DMS79 (cell line): ENCODE measurements around the gene XPOT.

Source experiments
- DNase-seq: peaks from one replicate; lab custom pipeline; 2025; lab: John Stamatoyannopoulos, UW

Gene XPOT

GRCh38 chr12:64427988-64428387 is 23.8 kb downstream of the XPOT start:
- DNase-seq, result no peak

GRCh38 chr12:64428956-64429355 is 24.8 kb downstream of the XPOT start:
- DNase-seq, result no peak

GRCh38 chr12:64430886-64431285 is 26.7 kb downstream of the XPOT start:
- no peak for DNase-seq

GRCh38 chr12:64431791-64432190 is 27.6 kb downstream of the XPOT start:
- DNase-seq, result no peak

- no peak for DNase-seq
Measured at GRCh38 chr12:64433915-64434314, 29.7 kb downstream of the XPOT start.

- no peak for DNase-seq
Measured at GRCh38 chr12:64440100-64440499, 35.9 kb downstream of the XPOT start.

GRCh38 chr12:64445490-64445889 is 41.3 kb downstream of the XPOT start:
- DNase-seq, result no peak

GRCh38 chr12:64446295-64446694 is 42.1 kb downstream of the XPOT start:
- DNase-seq, result no peak

GRCh38 chr12:64450057-64450640 is 46.0 kb downstream of the XPOT start:
- no peak for DNase-seq

GRCh38 chr12:64450711-64451486 is 46.7 kb downstream of the XPOT start:
- DNase-seq, result no peak

GRCh38 chr12:64451687-64452558 is 47.7 kb downstream of the XPOT start, which contains the start of gene TBK1:
TSS of gene TBK1 (plus strand) at chr12:64452120. CDS start at chr12:64455871, 3,751 bp downstream.
- DNase-seq, result peak; percentile 7

- DNase-seq, result no peak
Measured at GRCh38 chr12:64452559-64453329, 48.6 kb downstream of the XPOT start.

GRCh38 chr12:64455506-64455905 is 51.3 kb downstream of the XPOT start:
- no peak for DNase-seq

GRCh38 chr12:64456119-64456518 is 51.9 kb downstream of the XPOT start:
- DNase-seq, result no peak

- no peak for DNase-seq
Measured at GRCh38 chr12:64457032-64457431, 52.8 kb downstream of the XPOT start.

GRCh38 chr12:64457466-64457865 is 53.3 kb downstream of the XPOT start:
- DNase-seq, result no peak

GRCh38 chr12:64457923-64458322 is 53.7 kb downstream of the XPOT start:
- DNase-seq, result no peak

GRCh38 chr12:64459394-64459891 is 55.3 kb downstream of the XPOT start:
- no peak for DNase-seq

GRCh38 chr12:64461634-64462414 is 57.6 kb downstream of the XPOT start:
- no peak for DNase-seq

- no peak for DNase-seq
Measured at GRCh38 chr12:64466178-64466577, 62.0 kb downstream of the XPOT start.

GRCh38 chr12:64468966-64469365 is 64.8 kb downstream of the XPOT start:
- no peak for DNase-seq
